ENCODE data around the gene NALCN.

NALCN gene

DNA sequence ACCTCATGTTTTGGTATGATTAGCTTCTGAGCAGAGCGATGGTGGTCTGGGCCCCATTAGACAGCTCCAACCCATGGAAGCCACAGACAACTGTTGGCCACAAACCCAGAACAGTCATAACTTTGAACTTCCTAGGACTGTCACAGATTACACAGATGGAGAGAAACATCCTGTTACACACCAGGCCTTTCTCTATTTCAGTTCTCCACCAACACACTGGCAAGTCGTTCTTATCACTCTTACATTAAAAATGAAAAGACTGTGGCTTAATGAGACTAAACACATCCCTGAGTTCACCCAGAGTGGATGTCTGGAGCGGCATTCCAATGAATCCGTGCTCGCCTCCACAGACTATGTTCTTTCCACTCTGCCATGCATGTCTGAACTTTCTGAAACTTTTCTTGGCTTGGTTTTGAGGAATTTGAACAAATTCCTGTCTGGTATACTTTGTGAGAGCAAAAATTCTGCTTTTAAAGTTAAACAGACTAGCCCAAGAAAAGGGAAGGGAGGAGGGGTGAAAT lies 109.1 kb downstream of the NALCN start:
- Histone ChIP-seq H3K36me3 (ENCODE audit: control insufficient read depth, insufficient read depth, low read length) (no peaks in the 10 kb centered on the region), H3K27ac (ENCODE audit: low read depth, low read length) (no peak overlapping the region), H3K9ac (ENCODE audit: low read length) (no peak overlapping the region), H3K4me3 (ENCODE audit: low read depth, low read length) (no peak overlapping the region), H3K4me1 (ENCODE audit: control insufficient read depth, insufficient read depth, low read length) (no peaks in the 10 kb centered on the region), H3K27me3 (ENCODE audit: control insufficient read depth, insufficient read depth, low read length) (no peaks in the 10 kb centered on the region), H3K9me3 (ENCODE audit: control insufficient read depth, insufficient read depth, low read depth, low read length) (no peaks in the 10 kb centered on the region)

DNA sequence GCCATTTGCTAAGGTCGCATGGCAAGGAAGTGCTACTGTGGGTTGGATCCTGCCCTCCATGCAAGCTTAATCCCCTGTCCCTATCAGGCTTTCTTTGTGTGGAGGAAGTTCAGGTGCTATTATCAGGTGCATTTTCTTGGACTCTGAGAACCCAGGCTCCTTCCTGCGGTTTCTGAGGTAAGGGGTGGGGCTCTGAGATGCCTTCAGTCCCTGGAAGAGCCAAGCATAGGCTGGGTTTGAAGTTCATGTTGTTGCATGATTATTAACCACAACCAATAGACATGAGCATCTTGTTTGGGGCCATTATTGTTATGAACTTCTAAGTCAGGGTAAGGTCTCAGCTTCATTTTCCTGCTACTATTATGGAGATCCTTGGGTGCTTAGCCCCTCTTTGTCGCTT lies 109.5 kb downstream of the NALCN start:
- H3K4me1 ChIP-seq (ENCODE audit: control insufficient read depth, insufficient read depth, low read length) = no peaks in the 10 kb centered on the region
- H3K36me3 ChIP-seq (ENCODE audit: control insufficient read depth, insufficient read depth, low read length) = no peaks in the 10 kb centered on the region
- H3K9me3 ChIP-seq (ENCODE audit: control insufficient read depth, insufficient read depth, low read depth, low read length) = no peaks in the 10 kb centered on the region
- H3K27ac ChIP-seq (ENCODE audit: low read depth, low read length) = no peak overlapping the region
- no peak overlapping the region for H3K4me3 ChIP-seq (ENCODE audit: low read depth, low read length)
- no peaks in the 10 kb centered on the region for H3K27me3 ChIP-seq (ENCODE audit: control insufficient read depth, insufficient read depth, low read length)
- H3K9ac ChIP-seq (ENCODE audit: low read length) = no peak overlapping the region

DNA sequence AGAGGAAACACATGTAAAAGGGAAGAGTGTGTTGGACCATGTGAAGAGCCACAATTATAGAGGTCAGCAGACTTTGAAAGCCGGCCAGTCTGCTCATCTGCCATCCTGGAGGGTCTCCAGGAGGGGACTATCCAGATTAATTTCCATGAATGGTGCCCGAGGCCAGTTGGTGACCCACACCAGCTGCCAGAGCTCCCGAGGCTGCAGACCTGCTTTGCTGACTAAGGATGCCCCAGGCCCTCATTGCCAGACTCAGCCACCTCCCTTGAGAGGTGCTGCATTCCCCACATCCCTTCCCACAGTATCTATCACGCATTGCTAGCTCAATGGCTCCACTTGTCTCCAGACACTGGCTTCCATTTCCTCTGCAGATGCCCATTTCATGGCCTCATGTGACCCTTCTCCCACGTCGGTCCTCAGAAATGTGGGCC lies 110.3 kb downstream of the NALCN start:
- H3K9ac ChIP-seq (ENCODE audit: low read length) = no peak overlapping the region
- no peak overlapping the region for H3K4me3 ChIP-seq (ENCODE audit: low read depth, low read length)
- no peaks in the 10 kb centered on the region for H3K4me1 ChIP-seq (ENCODE audit: control insufficient read depth, insufficient read depth, low read length)
- no peaks in the 10 kb centered on the region for H3K9me3 ChIP-seq (ENCODE audit: control insufficient read depth, insufficient read depth, low read depth, low read length)
- H3K27ac ChIP-seq (ENCODE audit: low read depth, low read length) = no peak overlapping the region
- H3K27me3 ChIP-seq (ENCODE audit: control insufficient read depth, insufficient read depth, low read length) = no peaks in the 10 kb centered on the region
- H3K36me3 ChIP-seq (ENCODE audit: control insufficient read depth, insufficient read depth, low read length) = no peaks in the 10 kb centered on the region

DNA sequence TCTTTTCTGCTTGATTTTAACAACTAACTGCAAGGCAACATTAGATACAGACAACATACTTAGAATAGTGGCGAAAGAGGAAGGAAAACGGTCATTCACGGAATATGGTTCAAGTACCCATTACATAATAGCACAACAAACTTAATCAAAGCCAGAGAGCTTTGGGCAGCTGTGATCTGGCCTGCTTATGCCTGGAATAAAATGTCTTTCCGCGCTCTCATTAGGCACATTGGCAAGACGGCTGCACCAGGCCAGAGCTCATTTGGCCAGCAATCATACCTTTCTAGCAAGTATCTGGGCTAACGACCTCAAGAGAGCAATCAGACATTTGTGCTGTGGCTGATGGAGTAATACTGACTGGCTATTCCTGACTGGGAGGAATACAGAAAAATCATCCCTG lies 112.8 kb downstream of the NALCN start:
- Histone ChIP-seq H3K27me3 (ENCODE audit: control insufficient read depth, insufficient read depth, low read length) (no peaks in the 10 kb centered on the region), H3K36me3 (ENCODE audit: control insufficient read depth, insufficient read depth, low read length) (no peaks in the 10 kb centered on the region), H3K4me1 (ENCODE audit: control insufficient read depth, insufficient read depth, low read length) (no peaks in the 10 kb centered on the region), H3K9me3 (ENCODE audit: control insufficient read depth, insufficient read depth, low read depth, low read length) (no peaks in the 10 kb centered on the region), H3K27ac (ENCODE audit: low read depth, low read length) (no peak overlapping the region), H3K9ac (ENCODE audit: low read length) (no peak overlapping the region), H3K4me3 (ENCODE audit: low read depth, low read length) (no peak overlapping the region)

DNA sequence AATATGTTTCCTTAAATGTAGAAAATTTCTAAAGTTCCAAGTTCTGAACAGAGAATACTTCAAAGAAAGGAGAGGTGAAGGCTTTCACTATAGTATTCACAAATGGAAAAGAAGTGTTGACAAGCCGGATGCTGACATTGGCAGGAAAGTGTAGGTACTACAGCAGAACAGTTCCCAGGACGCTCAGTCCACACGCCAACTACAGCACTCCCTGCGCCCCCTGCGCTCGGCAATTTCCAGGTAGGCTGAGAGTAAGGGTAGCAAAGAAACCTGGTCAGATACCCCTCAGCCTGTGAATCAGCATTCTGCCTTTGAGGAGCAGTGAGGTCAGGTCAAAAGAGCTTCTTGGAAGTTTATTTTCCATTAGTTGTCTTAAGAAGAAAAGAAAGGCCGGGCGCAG lies 115.3 kb downstream of the NALCN start:
- Histone ChIP-seq H3K27ac (ENCODE audit: low read depth, low read length) (no peak overlapping the region), H3K9ac (ENCODE audit: low read length) (no peak overlapping the region), H3K9me3 (ENCODE audit: control insufficient read depth, insufficient read depth, low read depth, low read length) (no peaks in the 10 kb centered on the region), H3K4me3 (ENCODE audit: low read depth, low read length) (no peak overlapping the region), H3K27me3 (ENCODE audit: control insufficient read depth, insufficient read depth, low read length) (no peaks in the 10 kb centered on the region), H3K4me1 (ENCODE audit: control insufficient read depth, insufficient read depth, low read length) (no peaks in the 10 kb centered on the region), H3K36me3 (ENCODE audit: control insufficient read depth, insufficient read depth, low read length) (no peaks in the 10 kb centered on the region)

DNA sequence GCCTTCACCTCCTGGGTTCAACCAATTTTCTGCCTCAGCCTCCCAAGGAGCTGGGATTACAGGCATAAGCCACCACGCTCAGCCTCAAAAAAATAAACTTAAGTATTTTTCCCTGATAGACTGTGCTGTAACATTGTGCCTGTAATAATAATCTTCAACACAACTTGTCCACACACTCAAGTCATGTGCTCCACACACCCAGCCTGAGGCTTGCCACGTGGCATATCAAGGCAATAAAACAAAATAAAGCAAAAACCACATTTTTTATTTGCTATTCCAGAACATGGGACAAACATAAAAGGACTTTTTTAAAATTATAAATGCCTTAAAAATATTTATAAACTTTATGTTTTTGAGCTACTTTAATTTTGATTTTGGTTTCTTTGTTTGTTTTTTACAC lies 115.8 kb downstream of the NALCN start:
- Histone ChIP-seq H3K27me3 (ENCODE audit: control insufficient read depth, insufficient read depth, low read length) (no peaks in the 10 kb centered on the region), H3K4me1 (ENCODE audit: control insufficient read depth, insufficient read depth, low read length) (no peaks in the 10 kb centered on the region), H3K4me3 (ENCODE audit: low read depth, low read length) (no peak overlapping the region), H3K36me3 (ENCODE audit: control insufficient read depth, insufficient read depth, low read length) (no peaks in the 10 kb centered on the region), H3K9ac (ENCODE audit: low read length) (no peak overlapping the region), H3K9me3 (ENCODE audit: control insufficient read depth, insufficient read depth, low read depth, low read length) (no peaks in the 10 kb centered on the region), H3K27ac (ENCODE audit: low read depth, low read length) (no peak overlapping the region)

DNA sequence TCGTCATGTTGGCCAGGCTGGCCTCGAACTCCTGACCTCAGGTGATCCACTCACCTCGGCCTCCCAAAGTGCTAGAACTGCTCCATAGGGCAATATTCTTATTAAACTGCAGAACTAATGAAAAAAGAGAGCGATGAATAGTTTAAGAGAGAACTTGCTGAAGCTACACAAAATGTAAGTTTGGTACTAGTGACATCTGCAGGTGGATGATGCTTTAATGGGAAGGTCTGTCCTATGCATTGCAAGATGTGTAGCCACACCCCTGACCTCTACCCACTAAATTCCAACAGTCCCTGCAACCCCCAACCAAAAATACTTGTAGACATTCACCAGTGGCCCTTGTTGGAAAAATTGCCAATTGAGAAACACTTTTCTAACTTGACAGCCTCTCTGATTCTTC lies 117.8 kb downstream of the NALCN start:
- Histone ChIP-seq H3K9me3 (ENCODE audit: control insufficient read depth, insufficient read depth, low read depth, low read length) (no peaks in the 10 kb centered on the region; the same call in 1 of the 2 replicates), H3K4me1 (ENCODE audit: control insufficient read depth, insufficient read depth, low read length) (no peaks in the 10 kb centered on the region), H3K27ac (ENCODE audit: low read depth, low read length) (no peak overlapping the region), H3K36me3 (ENCODE audit: control insufficient read depth, insufficient read depth, low read length) (no peaks in the 10 kb centered on the region), H3K4me3 (ENCODE audit: low read depth, low read length) (no peak overlapping the region), H3K27me3 (ENCODE audit: control insufficient read depth, insufficient read depth, low read length) (no peaks in the 10 kb centered on the region), H3K9ac (ENCODE audit: low read length) (no peak overlapping the region)

DNA sequence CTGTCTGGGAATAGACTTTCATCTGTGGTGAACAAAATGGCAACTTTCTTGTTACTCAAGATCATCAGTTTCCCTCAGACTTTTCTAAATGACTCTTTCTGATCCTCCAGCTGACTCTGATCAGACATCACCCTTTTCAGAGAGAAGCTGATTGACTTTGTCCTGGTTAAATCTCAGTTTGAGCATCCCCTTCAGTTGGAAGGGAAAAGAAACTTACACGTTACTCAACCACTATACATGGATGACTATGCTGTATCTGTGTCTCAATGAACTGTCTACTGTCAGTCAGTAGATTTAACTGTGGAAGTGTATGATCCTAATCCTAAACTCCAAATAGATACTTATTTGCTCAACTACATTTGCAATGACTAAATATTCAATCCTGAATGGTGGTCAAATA lies 118.5 kb downstream of the NALCN start:
- H3K9ac ChIP-seq (ENCODE audit: low read length) = no peak overlapping the region
- no peak overlapping the region for H3K4me3 ChIP-seq (ENCODE audit: low read depth, low read length)
- no peaks in the 10 kb centered on the region for H3K4me1 ChIP-seq (ENCODE audit: control insufficient read depth, insufficient read depth, low read length)
- H3K27me3 ChIP-seq (ENCODE audit: control insufficient read depth, insufficient read depth, low read length) = no peaks in the 10 kb centered on the region
- H3K9me3 ChIP-seq (ENCODE audit: control insufficient read depth, insufficient read depth, low read depth, low read length) = no peaks in the 10 kb centered on the region; the same call in 1 of the 2 replicates
- H3K27ac ChIP-seq (ENCODE audit: low read depth, low read length) = no peak overlapping the region
- H3K36me3 ChIP-seq (ENCODE audit: control insufficient read depth, insufficient read depth, low read length) = no peaks in the 10 kb centered on the region

DNA sequence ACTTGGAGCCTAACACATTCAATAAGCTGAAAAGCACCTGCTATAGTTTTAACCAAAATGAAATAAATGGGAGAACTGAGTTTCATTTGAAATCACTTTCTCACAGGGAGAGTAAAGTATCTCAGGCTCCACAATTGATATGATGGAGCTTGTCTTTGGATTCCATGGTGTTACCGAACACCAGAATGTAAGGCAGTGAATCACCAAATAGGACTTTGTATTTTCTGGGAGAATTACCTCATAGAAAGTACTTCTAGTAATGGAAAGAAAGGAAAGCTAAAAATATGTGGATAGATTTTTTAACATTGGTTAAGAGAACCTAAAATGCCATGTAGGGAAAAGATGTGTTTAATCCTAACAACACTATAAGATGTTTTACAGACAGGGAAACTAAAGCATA lies 123.6 kb downstream of the NALCN start:
- Histone ChIP-seq H3K27ac (ENCODE audit: low read depth, low read length) (no peak overlapping the region), H3K9ac (ENCODE audit: low read length) (no peak overlapping the region), H3K4me3 (ENCODE audit: low read depth, low read length) (no peak overlapping the region), H3K4me1 (ENCODE audit: control insufficient read depth, insufficient read depth, low read length) (no peaks in the 10 kb centered on the region), H3K36me3 (ENCODE audit: control insufficient read depth, insufficient read depth, low read length) (no peaks in the 10 kb centered on the region), H3K9me3 (ENCODE audit: control insufficient read depth, insufficient read depth, low read depth, low read length) (no peaks in the 10 kb centered on the region; the same call in 1 of the 2 replicates), H3K27me3 (ENCODE audit: control insufficient read depth, insufficient read depth, low read length) (no peaks in the 10 kb centered on the region)

DNA sequence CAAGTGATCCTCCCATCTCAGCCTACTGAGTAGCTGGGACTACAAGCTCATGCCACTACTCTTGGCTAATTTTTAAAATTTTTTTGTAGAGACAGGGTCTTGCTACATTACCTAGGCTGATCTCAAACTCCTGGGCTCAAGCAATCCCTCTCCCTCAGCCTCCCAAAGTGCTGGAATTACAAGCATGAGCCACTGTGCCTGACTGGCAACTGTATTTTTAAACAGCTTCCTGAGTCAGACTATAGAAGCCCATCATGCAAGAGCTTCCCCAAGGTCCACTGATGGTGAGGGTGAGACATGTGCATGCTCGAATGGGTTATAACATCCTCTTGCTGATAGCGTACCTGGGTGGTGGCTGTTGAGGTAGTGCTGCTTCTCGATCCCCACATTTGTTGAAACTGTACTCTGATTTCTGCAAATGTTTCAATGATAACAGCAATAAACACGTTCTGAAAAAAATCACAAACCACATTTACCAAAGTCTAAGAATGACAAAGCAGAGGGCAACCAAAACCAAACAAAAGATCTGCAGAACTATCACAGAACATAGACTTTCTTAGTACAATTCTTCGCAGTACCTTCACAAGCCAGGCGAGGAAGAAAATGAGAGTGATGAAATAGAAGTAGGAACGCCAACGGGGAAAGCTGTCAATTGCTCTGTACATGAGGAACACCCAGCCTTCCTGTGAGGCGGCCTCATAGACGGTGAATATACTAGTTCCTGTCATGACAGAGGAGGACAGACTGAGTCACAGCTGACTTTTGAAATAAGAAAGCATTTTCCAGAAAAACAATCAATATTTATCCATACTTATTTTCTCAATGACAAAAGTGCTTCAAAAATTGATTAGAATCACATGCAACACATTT lies 124.4 kb downstream of the NALCN start:
- Histone ChIP-seq H3K4me1 (ENCODE audit: control insufficient read depth, insufficient read depth, low read length) (no peaks in the 10 kb centered on the region), H3K36me3 (ENCODE audit: control insufficient read depth, insufficient read depth, low read length) (no peaks in the 10 kb centered on the region), H3K27ac (ENCODE audit: low read depth, low read length) (no peak overlapping the region)

DNA sequence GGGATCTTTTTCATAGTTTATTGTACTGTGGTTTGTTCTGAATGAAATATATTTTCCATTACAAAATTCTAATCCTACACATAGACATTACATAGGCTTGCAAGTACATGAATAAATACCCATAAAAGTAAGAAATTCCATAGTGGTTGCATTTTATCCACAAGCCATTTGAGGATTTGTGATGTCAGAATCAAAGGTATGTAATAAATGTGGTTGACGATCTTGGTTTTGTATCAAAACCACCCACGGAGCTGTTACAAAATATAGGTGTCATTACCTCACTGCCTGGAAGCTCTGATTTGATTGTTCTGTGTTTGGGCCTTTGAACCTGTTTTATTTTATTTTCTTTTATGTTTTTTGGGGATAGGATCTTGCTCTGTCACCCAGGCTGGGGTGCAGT lies 125.1 kb downstream of the NALCN start:
- Histone ChIP-seq H3K9me3 (ENCODE audit: control insufficient read depth, insufficient read depth, low read depth, low read length) (no peaks in the 10 kb centered on the region; the same call in 1 of the 2 replicates), H3K9ac (ENCODE audit: low read length) (no peak overlapping the region), H3K36me3 (ENCODE audit: control insufficient read depth, insufficient read depth, low read length) (no peaks in the 10 kb centered on the region), H3K27ac (ENCODE audit: low read depth, low read length) (no peak overlapping the region), H3K4me3 (ENCODE audit: low read depth, low read length) (no peak overlapping the region), H3K27me3 (ENCODE audit: control insufficient read depth, insufficient read depth, low read length) (no peaks in the 10 kb centered on the region), H3K4me1 (ENCODE audit: control insufficient read depth, insufficient read depth, low read length) (no peaks in the 10 kb centered on the region)

More for the DNA sequence above, 124.4 kb downstream of the NALCN start:
- H3K27me3 ChIP-seq (ENCODE audit: control insufficient read depth, insufficient read depth, low read length) = no peaks in the 10 kb centered on the region
- H3K9me3 ChIP-seq (ENCODE audit: control insufficient read depth, insufficient read depth, low read depth, low read length) = no peaks in the 10 kb centered on the region; the same call in 1 of the 2 replicates
- no peak overlapping the region for H3K9ac ChIP-seq (ENCODE audit: low read length)
- H3K4me3 ChIP-seq (ENCODE audit: low read depth, low read length) = no peak overlapping the region
